IPS-NIHi7 (cell line): Measurements from ENCODE around the gene VPS35.
A peak's percentile ranks its signal among the peaks of the same experiment; 100 is the strongest.
"Not testable (repeated sequence)": the region's sequence is repeated elsewhere in the genome, so short reads cannot be mapped to it uniquely, and the experiment has no call there.

Source experiments
- DNase-seq: peaks from one replicate; pipeline ENCODE4 v3.0.0; 2012; ENCODE audit warnings: mixed read lengths; ENCODE audit errors: extremely low spot score

VPS35 gene

DNA sequence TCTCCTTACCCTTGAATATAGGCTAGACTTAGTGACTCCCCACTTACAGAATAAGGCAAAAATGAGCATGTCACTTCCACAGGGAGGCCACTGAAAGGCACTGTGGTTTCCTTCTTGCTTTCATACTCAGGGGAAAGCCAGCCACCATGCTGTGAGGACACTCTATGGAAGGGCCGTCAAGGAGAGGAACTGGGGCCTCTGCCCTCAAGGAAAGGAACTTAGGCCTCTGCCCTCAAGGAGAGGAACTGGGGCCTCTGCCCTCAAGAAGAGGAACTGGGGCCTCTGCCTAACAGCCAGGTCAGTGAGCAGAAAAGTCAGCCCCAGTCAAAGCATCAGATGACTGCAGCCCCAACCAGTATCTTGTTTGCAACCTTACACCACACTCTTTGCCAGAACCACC, 30.1 kb downstream of the VPS35 start:
- no peak for DNase-seq

DNA sequence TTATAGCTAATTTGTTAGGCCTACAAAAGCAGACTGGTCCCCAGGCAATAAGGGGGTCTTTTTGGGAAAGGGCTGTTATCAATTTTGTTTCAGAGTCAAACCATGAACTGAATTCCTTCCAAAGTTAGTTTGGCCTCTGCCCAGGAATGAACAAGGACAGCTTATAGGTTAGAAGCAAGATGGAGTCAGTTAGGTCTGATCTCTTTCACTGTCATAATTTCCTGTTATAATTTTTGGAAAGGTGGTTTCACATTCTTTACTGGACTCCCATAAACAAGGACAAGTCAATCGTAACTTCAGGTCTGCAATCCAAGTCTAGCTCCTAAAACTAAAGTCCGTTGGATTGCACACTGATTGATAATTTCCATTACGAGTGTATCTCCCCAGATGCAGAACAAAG, 37.7 kb downstream of the VPS35 start:
- DNase-seq = no peak

DNA sequence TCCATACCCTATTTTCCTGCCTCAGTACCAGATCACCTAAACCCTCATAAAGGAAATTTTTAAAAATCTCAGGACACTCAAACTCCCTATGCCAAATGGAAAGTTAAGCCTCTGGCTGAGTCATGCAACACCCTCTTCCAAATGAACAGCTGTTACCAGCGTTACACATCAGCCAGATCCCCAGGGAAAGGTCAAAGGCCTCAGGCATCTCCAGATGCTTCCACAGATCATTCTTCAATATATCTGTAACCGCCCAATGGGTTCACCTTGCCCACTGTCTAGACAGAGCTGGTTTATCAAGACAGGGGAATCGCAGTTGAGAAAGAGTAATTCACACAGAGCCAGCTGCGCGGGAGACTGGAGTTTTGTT, 38.7 kb downstream of the VPS35 start:
- DNase-seq = no peak

DNA sequence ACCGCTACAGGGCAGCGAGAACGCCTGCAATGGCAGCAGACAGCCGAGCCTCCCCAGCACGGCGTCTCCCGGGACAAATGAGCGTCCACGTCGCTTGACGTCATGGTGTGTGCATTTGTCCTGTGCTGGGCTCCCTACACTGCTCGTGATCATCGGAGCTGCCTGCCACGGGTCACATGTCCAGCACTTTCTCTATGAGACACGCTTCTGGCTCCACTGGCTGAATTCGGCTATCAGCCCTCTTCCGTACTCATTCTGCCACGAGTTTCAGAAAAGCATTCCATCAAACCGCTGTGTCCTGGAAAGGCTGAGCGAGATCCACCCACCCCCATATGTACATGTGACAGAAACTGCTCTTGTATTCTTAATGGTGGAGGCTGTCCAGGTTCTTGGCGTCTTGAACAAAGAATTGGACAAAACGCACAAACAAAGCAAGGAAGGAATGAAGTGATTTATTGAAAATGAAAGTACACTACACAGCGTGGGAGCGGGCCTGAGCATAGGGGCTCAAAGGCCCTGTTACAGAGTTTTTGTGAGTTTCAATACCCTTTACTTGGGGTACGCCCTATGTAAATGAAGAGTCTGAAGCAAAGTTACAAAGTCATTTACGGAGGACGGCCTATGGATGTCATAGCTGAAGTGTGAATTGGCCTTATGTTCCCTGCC, 39.3 kb downstream of the VPS35 start:
- no peak for DNase-seq

DNA sequence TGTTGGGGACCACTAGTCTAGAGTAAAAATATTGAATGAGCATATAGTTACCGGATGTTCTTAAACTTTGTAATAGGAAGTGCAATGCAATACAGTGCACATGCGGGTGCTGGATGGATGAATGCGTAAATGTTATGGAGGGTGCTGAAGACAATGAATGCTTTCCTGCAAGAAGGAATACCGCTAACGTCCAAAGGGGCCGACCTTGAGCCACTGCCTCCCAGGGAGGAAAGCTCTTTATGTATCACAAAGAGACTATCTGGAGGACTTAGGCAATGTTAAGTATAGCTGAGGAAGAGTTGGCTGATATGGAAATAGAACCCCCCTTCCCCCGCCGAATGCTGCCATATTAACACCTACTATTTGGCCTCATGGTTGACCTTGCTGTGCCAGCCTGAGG, 40.3 kb downstream of the VPS35 start:
- peak; percentile 31 for DNase-seq

DNA sequence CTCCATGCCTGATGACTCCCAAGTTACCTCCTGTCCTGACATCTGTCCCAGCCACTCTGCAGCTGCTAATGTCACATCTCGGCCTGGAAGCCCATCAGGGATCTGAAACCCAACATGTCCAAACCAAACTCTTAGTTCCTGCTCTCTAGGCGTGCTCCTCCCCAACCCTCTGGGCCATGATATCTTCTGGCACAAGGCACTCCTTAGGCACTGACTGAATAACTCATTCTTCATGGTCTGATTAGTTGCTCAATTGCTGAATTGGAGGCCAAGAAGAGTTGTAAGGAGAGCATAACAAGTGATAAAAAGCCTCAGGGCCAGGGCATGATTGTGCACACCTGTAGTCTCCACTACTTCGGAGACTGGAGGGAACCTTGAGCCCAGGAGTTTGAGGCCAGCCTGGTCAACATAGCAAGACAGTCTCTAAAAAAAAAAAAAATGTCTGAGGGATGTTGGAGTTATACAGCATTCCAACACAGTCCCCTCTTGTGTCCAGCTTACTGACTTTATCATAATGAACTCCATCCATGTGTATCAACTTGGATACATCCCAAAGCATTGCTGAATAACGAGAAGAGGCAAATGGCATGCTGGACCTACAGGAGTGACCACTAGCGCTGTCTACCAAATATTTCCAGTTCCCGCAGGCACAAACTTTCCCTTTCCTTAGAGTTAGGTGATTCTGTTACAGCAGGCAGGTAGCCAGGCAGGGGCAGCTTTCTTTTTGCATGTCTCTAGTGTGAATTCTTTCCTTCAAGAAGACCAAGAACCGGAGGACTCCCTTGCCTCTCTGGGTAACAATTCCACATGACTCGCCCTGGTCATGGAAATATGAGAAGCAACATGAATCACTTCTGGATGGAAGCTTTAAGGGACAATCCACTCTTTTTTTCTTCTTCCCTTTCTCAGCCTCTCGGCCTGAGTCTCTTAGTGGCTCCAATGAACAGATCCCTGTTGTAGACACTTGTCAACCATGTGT, 49.7 kb downstream of the VPS35 start:
- DNase-seq = no peak

DNA sequence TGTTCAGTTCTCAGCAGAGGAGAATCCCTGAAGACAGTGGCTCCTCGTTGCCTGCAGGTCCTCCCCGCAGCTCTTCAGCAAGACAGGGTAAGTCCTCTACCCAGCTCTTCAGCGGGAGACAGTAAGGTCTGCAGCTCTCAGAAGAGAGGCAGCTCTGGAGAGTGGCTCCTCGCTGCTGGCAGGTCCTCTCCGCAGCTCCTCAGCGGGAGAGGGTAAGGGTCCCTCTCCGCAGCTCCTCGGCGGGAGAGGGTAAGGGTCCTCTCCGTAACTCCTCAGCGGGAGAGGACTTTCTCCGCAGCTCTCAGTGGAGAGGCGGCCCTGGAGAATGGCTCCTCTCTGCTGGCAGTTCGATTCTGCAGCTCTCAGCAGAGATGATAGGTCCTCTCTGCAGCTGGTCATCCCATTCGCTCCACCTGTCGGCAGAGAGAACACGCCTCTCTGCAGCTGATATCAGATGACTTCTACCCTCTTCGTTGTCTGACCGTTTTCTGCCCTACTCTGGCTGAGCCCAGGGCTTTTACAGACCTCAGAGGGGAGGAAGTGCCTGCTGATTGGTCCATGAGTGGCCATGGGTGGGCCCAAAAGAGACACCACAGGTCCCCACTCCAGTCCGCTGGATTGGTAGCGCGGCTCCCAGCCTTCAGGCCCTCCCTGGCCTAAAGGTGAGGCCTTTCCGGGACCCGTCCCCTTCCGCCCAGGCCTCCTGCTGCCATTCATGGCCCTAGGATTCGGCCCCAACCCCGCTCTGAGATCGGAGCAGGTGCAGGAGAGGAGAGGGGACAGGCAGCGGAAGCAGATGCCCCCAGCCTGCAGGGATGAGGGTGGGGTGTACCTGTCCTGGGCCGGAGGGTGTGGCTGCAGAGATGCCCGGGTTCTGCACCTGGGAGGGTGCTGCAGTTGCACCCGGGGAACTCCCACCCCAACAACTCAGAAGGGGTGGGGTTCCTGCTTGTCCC, 55.9 kb downstream of the VPS35 start:
- DNase-seq = peak; percentile 70

DNA sequence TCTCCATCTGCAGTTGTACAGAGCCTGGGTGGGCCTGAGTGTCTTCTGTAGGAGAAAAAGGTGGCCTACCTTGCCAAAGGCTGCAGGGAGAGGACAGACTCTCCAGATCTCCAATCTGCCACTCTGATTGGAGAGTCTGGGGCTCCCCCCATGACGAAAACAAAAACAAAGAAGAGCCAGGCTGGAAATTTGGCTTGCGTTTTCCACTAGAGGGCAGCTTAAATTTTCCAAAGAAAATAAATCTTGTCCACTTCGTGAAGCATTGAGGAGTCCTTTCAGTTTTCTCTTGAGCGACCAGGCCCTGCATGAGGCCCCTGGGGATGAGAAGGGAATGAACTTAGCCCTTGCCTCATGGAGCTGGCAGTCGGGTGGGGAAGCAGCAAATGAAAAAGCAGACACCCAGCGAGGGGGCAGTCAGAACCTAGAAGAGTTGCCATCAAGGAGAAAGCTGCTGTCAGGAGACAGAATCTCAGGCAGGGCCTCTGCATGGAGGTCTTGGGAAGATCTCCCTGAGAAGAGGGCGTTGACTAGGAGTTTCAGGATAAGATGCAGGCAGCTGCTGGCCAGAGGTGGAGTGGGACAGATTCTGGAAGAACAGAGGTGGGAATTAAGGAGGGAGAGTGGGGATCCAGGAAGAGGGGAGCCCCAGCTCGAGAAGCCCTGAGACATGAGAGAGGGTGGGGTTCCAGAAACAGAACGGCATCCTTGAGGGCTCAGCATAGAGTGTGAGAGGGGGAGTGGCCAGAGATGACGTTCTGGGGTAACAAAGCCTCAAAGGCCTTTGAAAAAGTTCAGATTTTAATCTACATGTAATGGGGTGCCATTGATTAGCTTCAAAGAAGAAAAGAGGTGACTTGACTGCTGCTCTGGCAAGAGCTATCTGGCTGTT, 59.4 kb downstream of the VPS35 start:
- DNase-seq = peak; percentile 64

DNA sequence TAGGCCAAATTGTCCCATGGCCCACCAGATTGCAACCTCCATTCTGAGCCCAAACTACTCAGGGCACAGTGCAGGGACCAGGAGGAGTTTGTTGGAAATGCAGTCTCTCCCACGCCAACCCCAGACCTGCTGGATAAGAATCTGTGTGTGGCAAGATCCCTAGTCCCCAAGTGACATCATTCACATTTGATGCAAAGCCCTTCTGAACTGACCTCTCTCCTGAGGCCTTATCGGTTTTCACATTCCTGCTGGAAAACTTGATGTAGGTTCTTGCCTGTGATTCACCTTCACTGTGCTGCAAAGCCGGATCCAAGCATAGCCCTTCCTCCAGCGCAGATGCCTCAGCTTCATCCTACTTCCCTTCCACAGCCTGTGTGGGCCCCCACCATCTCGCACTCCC, 61.2 kb downstream of the VPS35 start:
- no peak for DNase-seq

DNA sequence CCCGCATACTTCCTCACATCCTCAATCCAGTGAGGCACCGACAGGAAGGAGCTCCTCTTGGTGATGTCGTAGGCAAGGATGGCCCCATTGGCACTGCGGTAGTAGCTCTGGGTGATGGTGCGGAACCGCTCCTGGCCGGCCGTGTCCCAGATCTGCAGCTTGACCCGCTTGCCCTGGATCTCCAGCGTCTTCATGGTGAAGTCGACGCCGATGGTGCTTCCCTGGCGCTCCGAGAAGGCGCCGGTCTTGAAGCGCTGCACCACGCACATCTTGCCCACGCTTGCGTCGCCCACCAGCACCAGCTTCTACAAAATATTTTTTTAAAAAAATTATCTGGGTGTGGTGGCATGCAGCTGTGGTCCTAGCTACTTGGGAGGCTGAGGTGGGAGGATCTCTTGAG, 62.3 kb downstream of the VPS35 start:
- not testable (repeated sequence) for DNase-seq

DNA sequence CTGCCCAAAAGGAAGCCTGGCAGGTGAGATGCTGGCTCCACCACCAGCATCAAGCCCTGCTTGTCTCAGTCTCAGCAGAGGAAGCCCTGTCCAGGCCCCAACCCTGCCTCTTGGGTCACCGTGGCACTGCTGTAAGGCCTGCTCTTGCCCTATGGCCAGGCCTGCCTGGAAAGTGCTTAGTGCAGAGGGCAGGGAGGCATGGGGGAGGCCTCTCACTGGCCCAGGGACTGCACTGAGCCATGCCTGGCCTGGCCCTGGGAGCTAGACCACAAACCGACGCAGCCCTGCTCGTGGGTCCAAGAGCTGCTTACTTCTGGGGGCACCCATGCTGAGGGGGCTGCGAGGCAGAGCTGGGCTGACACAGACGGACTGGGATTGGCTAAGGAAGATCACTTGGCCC, 64.1 kb downstream of the VPS35 start:
- DNase-seq = not testable (repeated sequence)

DNA sequence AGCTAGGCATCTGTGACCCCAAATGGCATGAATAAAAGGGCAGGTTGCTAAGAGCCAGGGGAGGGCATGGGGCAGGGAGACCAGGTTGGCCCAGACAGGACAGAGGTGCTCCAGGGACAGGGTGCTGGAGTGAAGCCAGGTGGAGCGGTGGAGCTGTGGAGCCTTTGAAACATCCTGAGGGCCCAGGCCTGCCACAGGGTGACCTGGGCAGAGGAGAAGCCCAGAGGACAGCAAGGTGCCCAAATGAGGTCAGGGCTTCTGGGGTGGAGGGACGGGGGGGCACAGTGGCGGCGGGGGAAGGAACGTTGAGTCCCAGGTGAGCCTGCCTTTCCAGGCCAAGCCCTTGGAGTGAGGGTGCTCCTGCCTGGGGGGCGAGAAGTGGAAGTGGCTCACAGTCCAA, 65.3 kb downstream of the VPS35 start:
- DNase-seq = not testable (repeated sequence)

DNA sequence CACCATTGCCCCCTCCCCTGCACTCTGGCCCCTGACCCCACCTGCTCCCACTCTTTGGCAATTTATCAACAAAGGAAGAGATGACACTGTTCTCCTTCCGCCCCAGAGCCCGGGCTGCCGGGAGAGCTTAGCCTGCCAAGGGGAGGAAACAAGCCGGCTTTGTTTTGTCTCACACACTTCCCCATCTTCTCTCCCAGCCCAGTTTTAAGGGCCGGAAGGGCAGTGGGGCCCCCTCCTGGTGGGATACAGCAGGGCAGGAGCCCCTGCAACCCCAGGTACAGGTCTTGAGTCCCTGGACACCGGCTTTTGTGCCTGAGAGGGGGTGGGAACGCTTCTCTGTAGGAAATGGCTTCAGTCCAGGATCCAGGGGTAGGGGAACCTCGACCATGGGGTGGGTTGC, 65.7 kb downstream of the VPS35 start:
- not testable (repeated sequence) for DNase-seq

DNA sequence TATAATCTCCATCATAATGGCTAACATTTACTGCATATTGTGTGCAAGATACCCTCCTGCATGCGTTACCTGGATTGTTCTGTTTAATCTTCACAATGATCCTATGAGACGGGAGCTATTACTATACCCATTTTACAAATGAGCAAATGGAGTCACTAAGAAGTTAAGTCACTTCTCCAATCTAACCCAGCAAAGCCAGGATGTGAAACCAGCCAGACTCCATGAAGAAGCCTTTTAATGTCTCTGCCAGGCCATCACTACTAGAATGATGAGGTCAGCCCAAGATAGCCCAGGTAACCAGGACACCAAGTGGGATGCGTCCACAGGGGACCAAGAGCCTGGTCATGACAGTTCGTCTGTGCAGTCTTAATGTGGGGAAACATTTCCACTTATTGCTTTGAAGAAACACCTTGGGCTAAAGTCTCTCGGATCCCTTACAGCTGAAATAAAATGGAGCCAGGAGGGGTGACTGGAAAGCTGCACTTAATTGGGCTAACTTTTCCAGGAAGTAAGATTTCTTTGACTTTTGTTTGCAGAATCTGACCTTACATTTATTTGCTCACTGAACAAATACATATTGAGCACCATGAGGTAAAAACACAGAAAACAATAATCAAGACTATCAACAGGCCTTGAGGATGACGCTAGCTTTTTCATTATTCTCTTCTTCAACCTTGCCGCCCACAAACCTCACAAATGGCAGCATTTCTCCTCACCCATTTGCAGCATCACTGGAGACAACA, 66.9 kb downstream of the VPS35 start:
- no peak for DNase-seq

DNA sequence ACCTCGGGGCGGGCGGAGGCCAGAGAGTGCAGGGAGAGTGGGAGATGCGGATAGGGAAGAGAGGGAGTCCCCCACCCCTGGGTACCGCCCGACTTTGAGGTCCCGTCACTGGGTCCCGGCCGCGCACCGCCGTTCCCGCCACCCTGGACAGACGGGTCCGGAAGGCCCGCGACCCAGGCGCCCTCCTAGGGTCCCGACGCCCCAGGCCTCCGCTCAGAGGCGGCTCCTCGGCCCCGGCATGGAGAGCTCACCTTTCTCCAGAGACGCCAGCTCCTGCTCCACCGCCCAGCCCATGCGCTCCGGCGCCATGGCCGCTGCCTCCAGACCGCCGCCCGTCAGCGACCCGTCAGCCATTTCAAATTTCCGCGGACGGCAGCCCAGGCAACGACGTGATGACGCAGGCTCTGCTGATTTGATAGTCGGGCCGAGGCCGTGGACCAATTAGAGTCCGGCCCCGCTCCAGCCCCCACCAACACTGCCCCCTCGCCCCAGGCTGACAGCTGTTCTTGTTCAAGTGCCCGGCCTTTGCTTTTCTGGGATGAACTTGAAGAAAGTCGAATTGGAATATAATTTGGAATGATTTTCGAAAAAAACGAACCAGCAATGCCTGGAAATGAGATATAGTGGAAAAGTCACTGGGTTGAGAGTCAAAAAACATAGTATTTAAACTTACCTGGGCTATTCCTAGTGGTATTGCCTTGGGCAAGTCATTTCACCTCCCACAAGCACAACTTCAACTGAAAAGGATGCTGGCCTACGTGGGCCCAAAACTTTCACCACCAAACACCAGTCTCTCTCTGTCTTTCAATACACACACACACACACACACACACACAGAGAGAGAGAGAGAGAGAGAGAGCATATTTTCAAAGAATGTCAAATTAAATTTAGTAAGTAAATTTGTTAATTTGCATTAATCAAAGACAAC, 67.7 kb downstream of the VPS35 start, which contains the start of gene SHCBP1:
Gene SHCBP1 (minus strand): TSS at position 374 of the 928 bp plus-strand sequence. CDS start 20 bp downstream, at position 354.
- peak; percentile 97 for DNase-seq

DNA sequence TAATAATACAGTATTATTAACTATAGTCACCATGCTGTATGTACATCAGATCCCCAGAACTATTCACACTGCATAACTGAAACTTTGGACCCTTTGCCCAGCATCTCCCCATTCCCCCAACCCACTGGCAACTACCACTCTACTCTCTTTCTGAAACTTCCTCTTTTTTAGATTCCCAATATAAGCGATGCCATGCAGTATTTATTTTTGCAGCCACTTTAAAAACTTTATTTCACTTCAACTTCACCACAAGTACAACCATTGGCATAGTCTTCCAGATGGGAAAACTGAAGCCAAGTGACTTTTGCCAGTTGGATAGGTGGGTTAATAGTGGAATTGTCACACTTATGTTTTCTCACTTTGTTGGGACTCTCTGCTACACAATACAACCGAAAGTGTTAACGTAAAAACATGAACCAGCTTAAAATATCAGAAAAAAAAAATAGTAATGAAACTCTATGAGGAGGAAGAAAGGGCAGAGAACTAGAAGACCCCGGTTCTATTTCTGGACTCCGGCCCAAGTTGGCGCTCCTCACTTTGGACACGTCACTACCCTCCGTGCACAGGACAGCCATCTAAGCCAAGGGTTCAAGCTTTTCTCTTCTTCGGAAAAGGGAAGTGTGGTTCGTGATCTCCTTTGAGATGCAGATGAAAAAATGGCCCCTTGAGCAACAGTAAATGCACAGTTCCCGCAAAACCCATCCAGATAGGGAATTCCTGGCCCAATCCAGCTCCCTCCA, 68.5 kb downstream of the VPS35 start:
- no peak for DNase-seq

DNA sequence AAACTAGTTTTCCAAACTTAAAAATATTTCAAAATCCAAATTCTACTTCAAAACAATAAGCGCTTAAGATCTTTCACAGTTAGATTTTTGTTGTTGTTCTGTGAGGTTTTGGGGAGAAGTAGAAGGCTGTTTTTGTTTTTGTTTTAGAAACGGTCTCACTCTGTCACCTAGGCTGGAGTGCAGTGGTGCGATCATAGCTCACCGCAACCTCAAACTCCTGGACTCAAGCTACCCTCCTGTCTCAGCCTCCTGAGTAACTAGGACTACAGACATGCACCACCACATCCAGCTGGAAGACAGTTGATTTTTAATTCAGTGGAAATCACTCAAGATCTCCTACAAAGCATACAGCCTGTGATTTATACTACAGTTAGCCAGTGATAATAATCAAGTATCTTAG, 70.5 kb downstream of the VPS35 start:
- DNase-seq = no peak

DNA sequence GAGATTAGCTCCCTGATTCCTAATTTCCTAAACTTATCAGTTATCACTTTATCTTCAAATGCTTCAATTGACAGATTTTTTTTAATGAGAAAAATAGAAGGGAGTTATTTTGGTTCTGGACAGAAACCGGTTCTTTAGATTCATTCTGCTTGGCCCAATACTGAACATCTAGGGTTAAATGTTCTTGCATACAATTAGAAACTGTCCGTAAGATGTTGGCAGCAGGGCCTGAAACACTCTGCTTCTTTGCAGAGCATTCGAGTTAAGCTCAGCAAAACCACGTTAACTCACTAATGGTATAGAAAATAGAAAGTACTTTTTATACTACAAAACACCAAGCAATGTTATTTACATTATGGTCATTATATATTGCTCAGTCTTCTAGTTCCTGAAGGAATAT, 75.0 kb downstream of the VPS35 start:
- no peak for DNase-seq
